B cell (primary cell): ENCODE data around the gene ZNF189. TPM values are rescaled to one million over a fixed set of nuclear protein-coding genes. Genes with fewer than 3 reads are reported as not detected.

Source experiments
- ATAC-seq: fragments of 200-7000 bp; cut with Tn5 transposase; one replicate; pipeline ENCODE4 v1.10.0; 2021; ENCODE audit warnings: low read depth, mild to moderate bottlenecking, moderate number of reproducible peaks, moderate library complexity
- CTCF ChIA-PET: fragments of 350-600 bp; sonication (Branson Sonifier 250); formaldehyde crosslinking; loops from one replicate; lab custom pipeline; 2021; ENCODE audit warnings: antibody characterized with exemption, inconsistent platforms; lab: Charles Lee
- POLR2A ChIA-PET: fragments of 350-600 bp; sonication (Branson Sonifier 250); formaldehyde crosslinking; loops from one replicate; lab custom pipeline; 2021; ENCODE audit warnings: antibody characterized with exemption; lab: Charles Lee
- DNase-seq: peaks from one replicate; pipeline ENCODE4 v3.0.0; 2013
- H2AFZ ChIP-seq: 2 replicates; pipeline ENCODE4 v1.6.1; 2012; ENCODE audit warnings: mild to moderate bottlenecking, low read depth, low read length; ENCODE audit not compliant: insufficient read depth, poor library complexity, severe bottlenecking
- H3K27ac ChIP-seq, 2 donors: 1 replicate in 1 of 2; 2 replicates in 1 of 2; pipeline ENCODE4 v1.5.1; 2012 to 2013; ENCODE audit warnings: low read length in 2 of 2, mild to moderate bottlenecking in 2 of 2, moderate library complexity in 1 of 2
- H3K27me3 ChIP-seq, 4 experiments: fragments of 200-600 bp in 1 of 4; sonication (generic) in 1 of 4; replicated peaks in 1 of 4; 1 replicate in 2 of 4; 2 replicates in 2 of 4; pipeline versions ENCODE4 v1.6.1 to v1.7.0; 2013 to 2016; ENCODE audit warnings: low read length in 3 of 4, mild to moderate bottlenecking in 2 of 4, mixed read lengths in 1 of 4, moderate library complexity in 1 of 4; ENCODE audit not compliant: insufficient read depth in 4 of 4, control insufficient read depth in 3 of 4; ENCODE audit errors: control extremely low read depth in 1 of 4
- H3K36me3 ChIP-seq, 2 experiments: replicated peaks in 1 of 2; 1 replicate in 1 of 2; 2 replicates in 1 of 2; pipeline versions ENCODE4 v1.6.1 to v1.7.1; 2013; ENCODE audit warnings: low read length in 1 of 2; ENCODE audit not compliant: insufficient read depth in 2 of 2, control insufficient read depth in 1 of 2; ENCODE audit errors: control extremely low read depth in 1 of 2, extremely low read depth in 1 of 2
- H3K4me1 ChIP-seq, 2 donors: fragments of 200-600 bp in 1 of 2; sonication (generic) in 1 of 2; 1 replicate in 1 of 2; 2 replicates in 1 of 2; pipeline versions ENCODE4 v1.5.1 to v1.6.1; 2013 to 2017; ENCODE audit warnings: low read length in 2 of 2; ENCODE audit not compliant: control insufficient read depth in 2 of 2, insufficient read depth in 2 of 2
- H3K4me2 ChIP-seq: replicated peaks from 2 replicates; pipeline ENCODE3; 2012; ENCODE audit warnings: mild to moderate bottlenecking, low read depth, low read length; ENCODE audit not compliant: poor library complexity, severe bottlenecking
- H3K4me3 ChIP-seq, 5 experiments: fragments of 200-600 bp in 1 of 5; sonication (generic) in 1 of 5; 1 replicate in 3 of 5; 2 replicates in 2 of 5; pipeline versions ENCODE4 v1.5.1 to v1.7.0; 2011 to 2016; ENCODE audit warnings: low read length in 4 of 5, mild to moderate bottlenecking in 4 of 5, low read depth in 2 of 5, control low read depth in 1 of 5, moderate library complexity in 1 of 5; ENCODE audit not compliant: insufficient read depth in 1 of 5; ENCODE audit errors: control extremely low read depth in 1 of 5, extremely low read depth in 1 of 5
- H3K79me2 ChIP-seq: fragments of 200-600 bp; sonication (generic); one replicate; pipeline ENCODE4 v1.6.0; 2016; ENCODE audit warnings: low read length; ENCODE audit not compliant: control insufficient read depth, insufficient read depth
- H3K9ac ChIP-seq: fragments of 200-600 bp; sonication (generic); 2 replicates; pipeline ENCODE4 v1.6.1; 2017; ENCODE audit warnings: mild to moderate bottlenecking, low read length, moderate library complexity
- H3K9me3 ChIP-seq, 3 donors: one replicate each; pipeline versions ENCODE4 v1.6.1 to v1.7.1; 2013; ENCODE audit warnings: low read length in 2 of 3; ENCODE audit not compliant: control insufficient read depth in 2 of 3, insufficient read depth in 1 of 3; ENCODE audit errors: control extremely low read depth in 1 of 3
- H4K20me1 ChIP-seq: 2 replicates; pipeline ENCODE4 v1.6.0; 2012; ENCODE audit warnings: mild to moderate bottlenecking, low read length; ENCODE audit not compliant: insufficient read depth, control insufficient read depth, poor library complexity, severe bottlenecking
- H3K27ac Mint-ChIP-seq: one replicate; pipeline ENCODE4 v1.8.0; 2021; ENCODE audit warnings: mixed read lengths
- H3K27me3 Mint-ChIP-seq: one replicate; pipeline ENCODE4 v1.8.0; 2021; ENCODE audit warnings: mixed read lengths
- H3K4me1 Mint-ChIP-seq: one replicate; pipeline ENCODE4 v1.8.0; 2021; ENCODE audit warnings: mixed read lengths
- H3K4me3 Mint-ChIP-seq: one replicate; pipeline ENCODE4 v1.8.0; 2021; ENCODE audit warnings: mixed read lengths
- H3K9me3 Mint-ChIP-seq: one replicate; pipeline ENCODE4 v1.8.0; 2022; ENCODE audit warnings: mixed read lengths; ENCODE audit not compliant: insufficient read depth
- EZH2 ChIP-seq: IDR thresholded peaks from 2 replicates; pipeline ENCODE4 v1.6.1; 2012; ENCODE audit warnings: borderline replicate concordance, low read depth, mild to moderate bottlenecking, moderate library complexity, low read length; ENCODE audit not compliant: insufficient read depth, poor library complexity, severe bottlenecking
- WGBS: methylation state at CpG from one replicate; pipeline ENCODE4 v1.1.5; 2013; ENCODE audit warnings: missing lambda C conversion rate; ENCODE audit not compliant: insufficient coverage; 5-methylcytosine and 5-hydroxymethylcytosine counted together
- intact Hi-C: fragments of 100-400 bp; cut with micrococcal nuclease; formaldehyde crosslinking; loops from one replicate; pipeline ENCODE4 v1.10.0; 2022
- polyA plus RNA-seq: library from polyadenylated mRNA; depleted of rRNA; stranded (reverse); fragments of >200 nt; gene quantifications from 2 replicates; pipeline ENCODE4 v1.2.3, GENCODE V29; 2012
- total RNA-seq, 2 donors: library from RNA; stranded (reverse); fragments of 120-200 nt in 1 of 2; gene quantifications; 1 replicate in 1 of 2; 2 replicates in 1 of 2; pipeline versions ENCODE4 v1.2.3 to v1.2.4, GENCODE V29; 2013 to 2022
- TF ChIP-seq, protein P1 (sequence below): fragments of 200-600 bp; IDR thresholded peaks from one replicate; pipeline ENCODE4 v1.8.0; 2022; ENCODE audit warnings: antibody characterized with exemption, mild to moderate bottlenecking

ZNF189 gene
- total and polyA plus RNA-seq, 2 donors (not counting 1 experiment from before 2014, with no cell fraction given): 4.0 to 25.7 TPM

DNA sequence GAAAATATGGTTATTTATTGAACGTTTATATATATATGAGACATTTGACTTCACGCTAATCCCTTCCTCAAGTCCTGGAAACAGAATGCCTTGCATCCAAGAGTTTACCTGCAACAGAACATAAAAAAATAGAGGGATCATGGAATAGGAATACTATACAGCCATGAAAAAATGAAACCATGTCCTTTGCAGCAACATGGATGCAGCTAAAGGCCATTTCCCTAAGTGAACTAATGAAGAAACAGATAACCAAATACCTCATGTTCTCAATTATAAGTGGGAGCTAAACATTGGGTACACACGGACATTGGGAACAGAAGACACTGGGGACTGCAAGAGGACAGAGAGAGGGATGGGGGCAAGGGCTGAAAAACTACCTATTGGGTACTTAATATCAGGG lies 26.8 kb upstream of the ZNF189 start:
- Histone ChIP-seq H3K9ac (no peak overlapping the region), H3K4me2 (no peak overlapping the region), H3K36me3 (no peaks in the 10 kb centered on the region), H4K20me1 (no peaks in the 10 kb centered on the region), H2AFZ (no peak overlapping the region), H3K9me3 (peaks cover 0 to 2% (median 0%) of the 10 kb centered on the region in 3 donors), H3K4me3 (no peak overlapping the region), H3K27me3 (no peaks in the 10 kb centered on the region), H3K27ac (no peak overlapping the region), H3K4me1 (no peaks in the 10 kb centered on the region), H3K79me2 (no peaks in the 10 kb centered on the region)
- ATAC-seq: no peak
- CTCF ChIA-PET: no interaction called here
- no peak for TF ChIP-seq EZH2
- TF ChIP-seq, protein P1, sequence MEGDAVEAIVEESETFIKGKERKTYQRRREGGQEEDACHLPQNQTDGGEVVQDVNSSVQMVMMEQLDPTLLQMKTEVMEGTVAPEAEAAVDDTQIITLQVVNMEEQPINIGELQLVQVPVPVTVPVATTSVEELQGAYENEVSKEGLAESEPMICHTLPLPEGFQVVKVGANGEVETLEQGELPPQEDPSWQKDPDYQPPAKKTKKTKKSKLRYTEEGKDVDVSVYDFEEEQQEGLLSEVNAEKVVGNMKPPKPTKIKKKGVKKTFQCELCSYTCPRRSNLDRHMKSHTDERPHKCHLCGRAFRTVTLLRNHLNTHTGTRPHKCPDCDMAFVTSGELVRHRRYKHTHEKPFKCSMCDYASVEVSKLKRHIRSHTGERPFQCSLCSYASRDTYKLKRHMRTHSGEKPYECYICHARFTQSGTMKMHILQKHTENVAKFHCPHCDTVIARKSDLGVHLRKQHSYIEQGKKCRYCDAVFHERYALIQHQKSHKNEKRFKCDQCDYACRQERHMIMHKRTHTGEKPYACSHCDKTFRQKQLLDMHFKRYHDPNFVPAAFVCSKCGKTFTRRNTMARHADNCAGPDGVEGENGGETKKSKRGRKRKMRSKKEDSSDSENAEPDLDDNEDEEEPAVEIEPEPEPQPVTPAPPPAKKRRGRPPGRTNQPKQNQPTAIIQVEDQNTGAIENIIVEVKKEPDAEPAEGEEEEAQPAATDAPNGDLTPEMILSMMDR: no peak
- intact Hi-C loops: no loop called here
- POLR2A ChIA-PET: no interaction called here
- no peak for DNase-seq
- Mint-ChIP-seq H3K4me3 (no peak overlapping the region), H3K27me3 (peaks cover 28% of the 10 kb centered on the region), H3K27ac (no peak overlapping the region), H3K4me1 (no peaks in the 10 kb centered on the region), H3K9me3 (no peaks in the 10 kb centered on the region)
- no CpG with 5 or more reads among the region's 3 CpGs for WGBS

DNA sequence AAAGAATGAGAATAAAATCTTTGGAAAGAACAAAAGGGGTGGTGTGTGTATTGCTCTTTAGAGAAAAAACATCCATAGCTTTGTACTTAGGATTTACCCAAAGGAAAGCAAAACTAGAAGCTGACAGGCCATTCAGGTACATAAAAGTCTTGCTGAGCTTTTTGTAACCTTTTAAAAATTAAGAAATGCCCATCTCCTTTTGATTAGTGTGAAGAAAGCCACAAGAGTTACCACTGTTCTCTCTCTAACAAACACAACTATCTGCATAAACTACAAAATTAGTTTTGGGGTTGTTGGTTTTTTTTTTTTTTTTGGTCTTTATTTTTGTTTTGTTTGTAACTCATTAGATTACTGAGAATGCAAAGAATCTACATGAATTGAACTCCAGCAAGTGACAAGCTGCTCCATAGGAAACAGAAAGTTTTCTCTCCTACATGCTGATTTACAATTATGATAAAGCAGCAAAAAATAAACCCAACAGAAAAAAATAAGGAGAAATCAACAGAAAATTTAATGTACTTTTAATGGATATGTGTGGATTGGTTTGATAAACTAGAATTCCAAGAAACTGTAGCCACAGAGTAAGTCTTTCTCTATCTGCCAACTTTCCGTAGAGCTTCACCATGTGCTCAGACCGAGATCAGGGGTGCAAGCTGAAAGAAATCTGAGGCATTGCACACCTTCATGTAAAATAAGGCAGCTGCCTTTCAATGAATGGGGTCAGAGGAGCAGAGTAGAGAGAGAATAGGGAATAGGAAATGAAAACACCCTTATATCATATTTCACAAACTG lies 26.1 kb upstream of the ZNF189 start:
- Mint-ChIP-seq H3K27me3 (peaks cover 32% of the 10 kb centered on the region), H3K4me1 (no peaks in the 10 kb centered on the region), H3K27ac (no peak overlapping the region), H3K9me3 (no peaks in the 10 kb centered on the region), H3K4me3 (no peak overlapping the region)
- Histone ChIP-seq H3K9ac (no peak overlapping the region), H3K36me3 (no peaks in the 10 kb centered on the region), H3K9me3 (peaks cover 0 to 2% (median 0%) of the 10 kb centered on the region in 3 donors), H4K20me1 (no peaks in the 10 kb centered on the region), H3K27ac (no peak overlapping the region), H3K27me3 (no peaks in the 10 kb centered on the region), H3K4me1 (no peaks in the 10 kb centered on the region), H3K79me2 (no peaks in the 10 kb centered on the region), H3K4me3 (no peak overlapping the region), H3K4me2 (no peak overlapping the region), H2AFZ (no peak overlapping the region)
- ATAC-seq (no peak), DNase-seq (no peak)
- CTCF ChIA-PET: interaction anchor here (0.6 to 1.8 kb wide), 2 partner anchors 11 to 102 kb away, joined by 3 to 6 read pairs; no protein-coding TSS in a partner anchor
- 70% methylated on average over 2 of the region's 2 CpGs for WGBS
- intact Hi-C loops: no loop called here
- POLR2A ChIA-PET: no interaction called here
- TF ChIP-seq EZH2: no peak
- TF ChIP-seq, protein P1: no peak
